ENCODE measurements around the gene SLC29A1.

The SLC29A1 gene

DNA sequence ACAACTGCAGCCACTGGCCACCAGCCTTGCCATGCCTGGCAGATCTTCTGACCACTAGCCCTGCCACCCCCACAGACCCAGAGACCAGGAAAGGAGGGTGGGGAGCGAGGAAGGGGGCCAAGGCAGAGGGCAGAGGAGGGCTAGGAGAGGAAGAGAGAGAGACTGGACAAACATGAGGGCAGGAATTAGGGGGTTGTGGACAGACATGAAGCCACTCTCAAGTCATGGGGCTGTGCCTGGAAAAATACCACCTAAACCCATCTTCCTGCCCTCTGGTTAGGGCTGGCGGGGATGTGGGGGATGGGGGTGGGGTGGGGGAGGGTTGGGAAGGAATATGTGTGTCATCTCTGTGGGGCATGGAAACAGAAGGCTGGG lies 1.4 kb upstream of the SLC29A1 start:
- Histone ChIP-seq H3K27ac (ENCODE audit: low read depth, low read length) (no peak overlapping the region), H3K79me2 (ENCODE audit: insufficient read depth, low read length) (peaks cover 34% of the 10 kb centered on the region), H3K36me3 (ENCODE audit: low read length) (no peaks in the 10 kb centered on the region), H3K9ac (ENCODE audit: low read length) (no peak overlapping the region; the same call in 1 of the 2 replicates), H3K9me3 (ENCODE audit: insufficient read depth, low read length) (no peaks in the 10 kb centered on the region), H3F3A (ENCODE audit: insufficient read depth) (peaks cover 14% of the 10 kb centered on the region), H3K27me3 (ENCODE audit: low read length) (no peaks in the 10 kb centered on the region), H3K4me3 (ENCODE audit: insufficient read depth, low read length, poor library complexity, severe bottlenecking) (no peak overlapping the region), H4K20me1 (ENCODE audit: low read depth, low read length) (no peaks in the 10 kb centered on the region), H2AFZ (ENCODE audit: low read depth, low read length, severe bottlenecking) (no peak overlapping the region), H3K9me2 (replicated peaks; ENCODE audit: insufficient read depth, low read length) (no peaks in the 10 kb centered on the region), H3K4me2 (ENCODE audit: low read depth, low read length, poor library complexity, severe bottlenecking) (no peak overlapping the region)
- TF ChIP-seq, protein P1, sequence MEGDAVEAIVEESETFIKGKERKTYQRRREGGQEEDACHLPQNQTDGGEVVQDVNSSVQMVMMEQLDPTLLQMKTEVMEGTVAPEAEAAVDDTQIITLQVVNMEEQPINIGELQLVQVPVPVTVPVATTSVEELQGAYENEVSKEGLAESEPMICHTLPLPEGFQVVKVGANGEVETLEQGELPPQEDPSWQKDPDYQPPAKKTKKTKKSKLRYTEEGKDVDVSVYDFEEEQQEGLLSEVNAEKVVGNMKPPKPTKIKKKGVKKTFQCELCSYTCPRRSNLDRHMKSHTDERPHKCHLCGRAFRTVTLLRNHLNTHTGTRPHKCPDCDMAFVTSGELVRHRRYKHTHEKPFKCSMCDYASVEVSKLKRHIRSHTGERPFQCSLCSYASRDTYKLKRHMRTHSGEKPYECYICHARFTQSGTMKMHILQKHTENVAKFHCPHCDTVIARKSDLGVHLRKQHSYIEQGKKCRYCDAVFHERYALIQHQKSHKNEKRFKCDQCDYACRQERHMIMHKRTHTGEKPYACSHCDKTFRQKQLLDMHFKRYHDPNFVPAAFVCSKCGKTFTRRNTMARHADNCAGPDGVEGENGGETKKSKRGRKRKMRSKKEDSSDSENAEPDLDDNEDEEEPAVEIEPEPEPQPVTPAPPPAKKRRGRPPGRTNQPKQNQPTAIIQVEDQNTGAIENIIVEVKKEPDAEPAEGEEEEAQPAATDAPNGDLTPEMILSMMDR (IDR thresholded peaks at IDR 0.05; ENCODE audit: insufficient read depth, low read length, poor library complexity, severe bottlenecking) = no peak
- TF ChIP-seq EZH2phosphoT487 (conservative IDR thresholded peaks at IDR 0.05; ENCODE audit: low read length) = no peak

DNA sequence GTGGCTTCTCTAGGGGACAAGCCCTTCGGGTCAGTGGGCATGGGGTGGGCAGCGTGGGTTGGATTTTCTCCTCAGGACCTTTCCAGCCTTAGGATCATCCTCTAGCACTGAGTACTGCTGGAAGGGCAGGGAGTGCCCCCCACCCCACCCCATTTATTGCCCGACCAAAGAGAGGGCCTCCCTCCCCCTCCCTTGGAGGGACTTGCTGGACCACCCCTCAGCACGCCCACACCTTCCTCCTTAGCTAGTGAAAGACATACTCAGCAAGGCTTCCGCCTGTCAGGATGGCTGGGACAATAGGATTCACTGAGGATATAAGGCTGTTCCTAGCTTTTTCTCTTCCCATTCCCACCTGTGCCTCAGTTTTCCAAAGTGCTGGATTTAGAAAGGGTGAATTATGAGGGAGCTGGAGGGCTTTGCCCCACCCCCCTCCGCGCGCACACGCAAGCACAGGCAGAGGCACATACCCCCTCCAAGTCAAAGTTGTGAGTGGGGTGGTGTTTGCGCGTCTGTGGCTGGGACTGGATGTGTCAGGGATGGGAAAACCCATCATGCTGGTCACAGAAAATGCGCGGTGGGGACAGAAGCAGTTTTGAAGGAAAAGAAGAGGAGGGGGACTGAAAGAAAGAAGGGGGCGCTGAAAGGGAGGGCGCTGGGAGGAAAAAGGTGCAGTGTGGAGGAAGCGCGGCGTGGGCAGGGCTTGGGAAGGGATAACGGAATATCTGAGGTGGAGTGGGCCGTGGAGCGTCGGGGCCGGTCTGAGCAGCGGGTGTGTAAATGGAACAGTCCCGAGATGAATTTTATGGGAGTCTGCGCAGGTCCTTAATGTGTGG lies 693 bp upstream of the SLC29A1 start:
- Histone ChIP-seq H3K4me3 (ENCODE audit: insufficient read depth, low read length, poor library complexity, severe bottlenecking) (peak overlapping the region; percentile 81), H3K9me2 (replicated peaks; ENCODE audit: insufficient read depth, low read length) (no peaks in the 10 kb centered on the region), H4K20me1 (ENCODE audit: low read depth, low read length) (no peaks in the 10 kb centered on the region), H3K27me3 (ENCODE audit: low read length) (no peaks in the 10 kb centered on the region), H3K4me2 (ENCODE audit: low read depth, low read length, poor library complexity, severe bottlenecking) (peak overlapping the region; percentile 66), H2AFZ (ENCODE audit: low read depth, low read length, severe bottlenecking) (peak overlapping the region; percentile 52), H3K27ac (ENCODE audit: low read depth, low read length) (no peak overlapping the region), H3F3A (ENCODE audit: insufficient read depth) (peaks cover 14% of the 10 kb centered on the region), H3K36me3 (ENCODE audit: low read length) (no peaks in the 10 kb centered on the region), H3K9me3 (ENCODE audit: insufficient read depth, low read length) (no peaks in the 10 kb centered on the region), H3K79me2 (ENCODE audit: insufficient read depth, low read length) (peaks cover 40% of the 10 kb centered on the region), H3K9ac (ENCODE audit: low read length) (peak overlapping the region; percentile 83)
- TF ChIP-seq EZH2phosphoT487 (conservative IDR thresholded peaks at IDR 0.05; ENCODE audit: low read length) = no peak
- TF ChIP-seq, protein P1 (IDR thresholded peaks at IDR 0.05; ENCODE audit: insufficient read depth, low read length, poor library complexity, severe bottlenecking) = no peak

DNA sequence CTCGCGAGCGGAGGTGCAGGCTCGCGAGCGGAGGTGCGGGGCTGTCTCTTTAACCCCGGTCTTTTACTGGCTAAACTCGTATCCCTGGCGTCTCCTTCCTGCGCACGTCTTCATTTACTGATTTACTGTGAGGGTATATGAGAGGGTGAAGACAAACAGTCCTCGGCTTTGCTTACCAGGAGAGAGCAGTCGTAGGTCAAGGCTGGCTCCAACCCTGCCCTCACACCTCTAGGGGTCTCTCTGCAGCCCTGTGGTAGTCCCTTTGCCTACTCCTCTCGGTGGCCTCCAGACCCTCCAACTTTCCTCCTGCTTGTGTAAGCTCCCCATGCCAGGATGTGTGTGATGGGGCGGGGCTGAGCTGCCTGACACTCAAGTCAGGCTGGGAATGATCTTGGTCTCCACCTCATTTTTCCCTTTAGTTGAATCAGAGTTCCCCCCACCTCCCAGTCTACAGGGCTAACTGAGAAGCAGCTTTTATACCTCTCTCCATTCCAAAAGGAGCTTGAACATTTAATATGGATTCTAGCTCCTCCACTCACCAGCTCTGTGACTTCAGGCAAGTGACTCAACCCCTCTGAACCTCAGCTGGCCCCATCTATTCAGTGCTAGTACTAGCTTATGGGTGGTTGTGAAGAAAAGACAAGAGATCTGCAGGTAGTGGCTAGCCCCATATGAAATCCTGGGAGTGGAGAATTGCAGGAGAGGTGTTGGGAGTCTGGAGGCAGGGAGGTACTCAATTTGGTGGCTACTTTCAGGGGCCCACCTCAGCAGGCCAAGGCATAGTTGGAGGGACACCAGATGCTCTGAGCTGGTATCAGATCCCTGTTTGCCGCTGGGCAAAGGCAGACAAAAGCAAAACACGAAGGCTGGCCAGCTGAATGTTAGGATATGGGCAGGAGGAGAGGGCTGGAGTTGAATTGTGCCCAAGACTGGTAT lies 902 bp downstream of the SLC29A1 start:
- peak overlapping the region; percentile 83 for H3K9ac ChIP-seq (ENCODE audit: low read length)
- peak overlapping the region; percentile 65 for H2AFZ ChIP-seq (ENCODE audit: low read depth, low read length, severe bottlenecking)
- H3K4me3 ChIP-seq (ENCODE audit: insufficient read depth, low read length, poor library complexity, severe bottlenecking) = peak overlapping the region; percentile 81
- no peaks in the 10 kb centered on the region for H3K27me3 ChIP-seq (ENCODE audit: low read length)
- no peaks in the 10 kb centered on the region for H3K36me3 ChIP-seq (ENCODE audit: low read length)
- peak overlapping the region; percentile 66 for H3K4me2 ChIP-seq (ENCODE audit: low read depth, low read length, poor library complexity, severe bottlenecking)
- no peak for TF ChIP-seq EZH2phosphoT487 (conservative IDR thresholded peaks at IDR 0.05; ENCODE audit: low read length)
- TF ChIP-seq, protein P1 (IDR thresholded peaks at IDR 0.05; ENCODE audit: insufficient read depth, low read length, poor library complexity, severe bottlenecking) = peak; percentile 68
- peaks cover 11% of the 10 kb centered on the region for H3F3A ChIP-seq (ENCODE audit: insufficient read depth)
- H4K20me1 ChIP-seq (ENCODE audit: low read depth, low read length) = no peaks in the 10 kb centered on the region
- no peaks in the 10 kb centered on the region for H3K9me3 ChIP-seq (ENCODE audit: insufficient read depth, low read length)
- no peaks in the 10 kb centered on the region for H3K9me2 ChIP-seq (replicated peaks; ENCODE audit: insufficient read depth, low read length)
- H3K79me2 ChIP-seq (ENCODE audit: insufficient read depth, low read length) = peaks cover 44% of the 10 kb centered on the region
- peak overlapping the region; percentile 65 for H3K27ac ChIP-seq (ENCODE audit: low read depth, low read length)
